T1000 (cell line): ENCODE measurements around the gene ZC3H11A.
"Not testable (repeated sequence)": the region's sequence is repeated elsewhere in the genome, so short reads cannot be mapped to it uniquely, and the experiment has no call there.

Source experiments
- DNase-seq: peaks from one replicate; lab custom pipeline; 2025; ENCODE audit warnings: mixed read lengths; lab: John Stamatoyannopoulos, UW

ZC3H11A gene

GRCh38 chr1:203781962-203782361 is 13.5 kb upstream of the ZC3H11A start:
- no peak for DNase-seq

GRCh38 chr1:203789966-203790365 is 5.5 kb upstream of the ZC3H11A start:
- no peak for DNase-seq

DNA sequence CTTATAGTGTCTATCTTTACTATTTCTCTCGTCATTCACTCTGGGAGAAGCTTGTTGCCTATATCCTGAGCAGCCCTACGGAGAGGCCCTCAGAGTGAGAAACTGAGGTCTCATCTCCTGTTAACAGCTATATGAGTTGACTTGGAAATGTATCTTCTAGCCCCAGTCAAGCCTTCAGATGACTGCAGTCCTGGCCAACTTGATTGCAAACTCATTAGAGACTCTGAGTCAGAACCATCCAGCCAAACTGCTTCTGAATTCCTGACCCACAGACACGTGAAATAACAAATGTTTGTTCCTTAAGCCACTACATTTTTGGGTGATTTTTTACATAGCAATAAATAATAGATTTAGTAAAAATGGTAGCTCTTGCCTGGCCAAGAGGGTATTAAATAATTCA is 3.9 kb upstream of the ZC3H11A start:
- DNase-seq, result no peak

DNA sequence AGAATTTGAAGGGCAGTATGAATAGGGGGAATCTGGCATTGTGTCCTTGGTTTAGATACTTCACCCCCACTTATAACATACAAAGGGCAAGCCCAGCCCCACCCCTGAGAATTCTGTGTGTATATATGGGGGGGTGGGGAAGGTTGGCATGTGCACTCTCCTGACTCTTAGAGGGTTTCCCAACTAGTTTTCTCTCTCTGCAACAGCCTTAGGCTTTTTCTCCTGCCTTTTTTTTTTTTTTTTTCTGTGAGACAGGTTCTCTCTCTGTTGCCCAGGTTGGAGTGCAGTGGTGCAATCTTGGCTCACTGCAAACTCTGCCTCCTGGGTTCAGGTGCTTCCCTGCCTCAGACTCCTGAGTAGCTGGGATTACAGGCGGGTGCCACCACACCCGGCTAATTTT is 2.9 kb upstream of the ZC3H11A start:
- no peak for DNase-seq

- DNase-seq, result not testable (repeated sequence)
Measured at GRCh38 chr1:203793561-203793960, 1.9 kb upstream of the ZC3H11A start.

- no peak for DNase-seq
Measured at GRCh38 chr1:203794764-203795440, 521 bp upstream of the ZC3H11A start.

GRCh38 chr1:203796236-203796605 is 798 bp downstream of the ZC3H11A start:
- no peak for DNase-seq

DNA sequence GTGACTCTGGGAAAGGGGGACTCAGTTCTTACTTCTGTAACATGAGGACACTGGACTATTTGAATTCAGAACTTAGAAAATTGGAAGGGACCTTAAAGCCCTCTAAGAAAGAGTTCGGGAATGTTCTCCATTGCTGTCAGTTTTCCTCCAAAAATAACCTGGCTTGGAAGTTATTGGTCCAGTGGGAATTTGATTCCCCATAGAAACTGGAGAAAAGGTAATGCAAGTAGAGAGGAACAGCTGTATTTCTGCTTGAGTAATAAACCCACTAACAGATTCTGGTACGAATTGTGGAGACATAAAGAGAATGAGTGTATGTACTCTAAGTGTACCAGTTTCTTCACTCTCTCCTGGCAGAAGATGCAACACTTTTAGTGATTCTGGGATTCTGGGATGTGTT is 1.8 kb downstream of the ZC3H11A start:
- no peak for DNase-seq

DNA sequence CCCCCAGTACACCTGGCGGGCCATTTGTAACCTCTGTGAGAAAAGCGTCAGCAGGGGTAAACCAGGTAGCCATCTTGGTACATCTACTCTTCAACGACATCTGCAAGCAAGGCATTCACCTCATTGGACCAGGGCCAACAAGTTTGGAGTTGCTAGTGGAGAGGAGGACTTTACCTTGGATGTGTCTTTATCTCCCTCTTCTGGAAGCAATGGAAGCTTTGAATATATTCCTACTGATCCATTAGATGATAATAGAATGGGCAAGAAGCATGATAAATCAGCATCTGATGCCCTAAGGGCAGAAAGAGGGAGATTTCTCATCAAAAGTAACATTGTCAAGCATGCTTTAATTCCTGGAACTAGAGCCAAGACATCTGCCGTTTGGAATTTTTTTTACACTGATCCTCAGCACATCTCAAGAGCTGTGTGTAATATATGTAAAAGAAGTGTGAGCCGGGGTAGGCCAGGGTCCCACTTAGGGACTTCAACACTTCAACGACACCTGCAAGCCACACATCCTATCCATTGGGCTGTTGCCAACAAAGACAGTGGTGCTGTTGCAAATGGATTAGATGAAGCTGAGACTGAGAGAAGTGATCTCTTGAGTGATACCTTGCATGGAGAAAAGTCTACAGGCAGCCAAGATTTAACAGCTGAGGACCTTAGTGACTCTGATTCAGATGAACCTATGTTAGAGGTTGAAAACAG is 2.7 kb downstream of the ZC3H11A start:
- DNase-seq, result no peak

- DNase-seq, result no peak
Measured at GRCh38 chr1:203799157-203799556, 3.7 kb downstream of the ZC3H11A start.

GRCh38 chr1:203799971-203800370 is 4.5 kb downstream of the ZC3H11A start:
- no peak for DNase-seq

DNA sequence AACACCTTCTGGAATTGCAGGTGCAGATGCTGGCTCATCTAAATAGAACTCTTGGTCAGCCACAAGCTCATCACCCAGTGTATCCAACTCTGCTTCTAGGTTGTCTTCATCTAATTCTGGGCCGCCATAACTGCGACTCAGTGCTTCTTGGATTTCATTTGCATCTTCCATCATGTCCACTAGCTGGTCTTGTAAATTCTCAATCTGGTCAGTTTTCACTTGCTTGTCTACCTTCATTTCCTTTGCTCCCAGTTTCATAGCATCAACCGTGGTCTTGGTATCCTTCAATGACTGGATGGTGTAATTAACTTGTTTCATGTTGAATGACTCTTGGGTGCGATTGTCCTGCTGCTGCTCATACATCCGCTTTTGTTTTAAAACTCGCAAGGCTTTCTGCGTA is 10.3 kb downstream of the ZC3H11A start:
- no peak for DNase-seq

GRCh38 chr1:203807196-203807595 is 11.8 kb downstream of the ZC3H11A start:
- DNase-seq, result no peak

DNA sequence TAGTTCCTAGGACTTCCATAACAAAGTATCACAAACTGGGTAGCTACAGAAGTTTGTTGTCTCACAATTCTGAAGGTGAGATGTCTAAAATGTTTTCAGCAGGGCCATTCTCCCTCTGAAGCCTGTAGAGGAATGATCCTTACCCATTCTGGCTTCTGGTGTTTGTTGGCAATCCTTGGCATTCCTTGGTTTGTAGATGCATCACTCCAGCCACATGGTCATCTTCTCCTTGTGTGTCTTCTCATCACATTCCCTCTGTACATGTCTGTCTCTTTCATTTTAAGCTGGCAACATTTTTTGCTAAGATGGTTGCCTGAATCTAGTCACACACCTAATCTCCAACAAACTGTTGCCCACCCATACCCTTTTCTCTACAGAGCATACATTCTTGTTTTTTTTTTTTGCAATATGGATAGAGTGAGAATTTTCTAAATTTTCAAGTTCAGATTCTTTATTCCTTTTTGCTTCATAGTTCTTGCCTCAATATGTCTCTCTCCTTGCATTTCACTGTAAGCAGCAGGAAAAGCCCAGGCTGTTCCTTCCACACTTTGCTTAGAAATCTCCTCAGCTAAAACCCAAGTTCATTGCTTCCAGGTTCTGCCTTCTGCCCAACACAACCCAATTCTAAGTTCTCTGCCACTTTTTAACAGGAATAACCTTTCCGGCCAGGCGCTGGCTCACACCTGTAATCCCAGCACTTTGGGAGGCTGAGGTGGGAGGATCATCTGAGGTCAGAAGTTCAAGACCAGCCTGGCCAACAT is 18.3 kb downstream of the ZC3H11A start:
- no peak for DNase-seq

GRCh38 chr1:203818399-203818798 is 23.0 kb downstream of the ZC3H11A start:
- no peak for DNase-seq

DNA sequence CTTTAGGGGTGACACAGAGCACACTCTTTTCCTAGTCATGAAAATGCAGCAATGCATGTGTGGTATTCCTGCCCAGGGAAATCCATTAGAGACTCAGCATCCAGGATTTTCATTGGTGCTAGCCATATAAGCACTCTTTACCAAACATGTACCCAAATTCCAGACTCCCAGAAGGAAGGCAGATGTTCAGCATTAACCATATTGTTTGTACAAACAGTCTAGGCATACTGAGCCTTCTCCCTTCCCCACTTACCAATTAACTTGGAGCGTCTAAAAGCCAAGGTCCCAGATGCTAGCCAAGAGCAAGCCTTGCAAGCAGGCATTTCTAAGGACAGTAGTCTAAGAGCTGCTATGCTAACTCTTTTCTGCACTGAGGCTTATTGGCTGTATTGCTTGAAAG is 27.9 kb downstream of the ZC3H11A start:
- no peak for DNase-seq

GRCh38 chr1:203826175-203826574 is 30.8 kb downstream of the ZC3H11A start:
- DNase-seq, result no peak

- DNase-seq, result no peak
Measured at GRCh38 chr1:203828002-203828401, 32.6 kb downstream of the ZC3H11A start.

DNA sequence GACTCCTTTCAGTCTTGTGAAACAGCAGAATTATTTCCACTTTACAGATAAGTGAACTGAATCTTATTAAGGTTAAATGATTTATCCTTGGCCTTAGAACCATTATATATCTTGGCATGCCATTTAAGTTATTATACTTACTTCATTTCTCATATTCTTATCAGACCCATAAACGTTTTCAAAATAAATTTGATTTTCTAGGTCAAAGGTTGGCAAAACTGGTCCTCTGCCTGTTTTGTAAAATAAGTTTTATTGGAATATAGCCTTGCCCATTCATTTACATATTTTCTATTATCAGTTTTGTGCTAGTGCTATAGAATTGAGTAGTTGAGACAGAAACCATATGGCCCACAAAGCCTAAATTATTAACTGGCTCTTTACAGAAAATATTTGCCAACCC is 33.1 kb downstream of the ZC3H11A start:
- no peak for DNase-seq

DNA sequence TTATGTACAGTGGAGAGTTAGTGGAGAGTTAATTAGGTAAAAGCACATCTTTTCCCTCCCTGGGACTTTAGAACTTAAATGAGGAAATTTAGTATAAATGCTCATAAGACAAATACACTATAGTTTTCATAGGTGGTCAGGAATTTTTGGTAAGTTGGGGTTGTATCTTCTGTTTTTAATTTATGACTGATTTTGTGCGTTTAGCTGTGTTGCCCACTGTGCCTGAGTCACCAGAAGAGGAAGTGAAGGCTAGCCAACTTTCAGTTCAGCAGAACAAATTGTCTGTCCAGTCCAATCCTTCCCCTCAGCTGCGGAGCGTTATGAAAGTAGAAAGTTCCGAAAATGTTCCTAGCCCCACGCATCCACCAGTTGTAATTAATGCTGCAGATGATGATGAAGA is 33.8 kb downstream of the ZC3H11A start:
- not testable (repeated sequence) for DNase-seq

- no peak for DNase-seq
Measured at GRCh38 chr1:203835476-203835875, 40.1 kb downstream of the ZC3H11A start.

DNA sequence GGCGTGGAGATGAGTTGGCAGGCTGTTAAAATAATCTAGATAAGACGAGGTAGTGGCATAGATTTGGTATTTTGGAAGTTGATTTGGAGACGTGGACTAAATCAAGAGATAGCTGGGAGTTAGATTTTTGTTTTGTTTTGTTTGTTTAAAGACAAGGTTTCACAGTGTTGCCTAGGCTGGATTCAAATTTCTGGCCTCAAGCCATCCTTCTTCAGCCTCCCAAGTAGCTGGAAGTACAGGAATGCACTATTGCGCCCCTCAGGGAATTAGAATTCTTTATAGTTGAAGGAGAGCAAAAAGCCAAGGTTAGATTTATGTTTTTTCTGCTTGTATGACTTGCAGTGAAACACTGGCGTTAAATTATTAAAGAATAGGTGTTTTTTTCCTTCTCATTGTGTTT is 43.7 kb downstream of the ZC3H11A start:
- DNase-seq, result peak; percentile 22

- DNase-seq, result no peak
Measured at GRCh38 chr1:203840208-203840808, 44.9 kb downstream of the ZC3H11A start.
